ENCODE data around the gene MTMR3. TPM values are rescaled to one million over a fixed set of nuclear protein-coding genes. Genes with fewer than 3 reads are reported as not detected.
A peak's percentile ranks its signal among the peaks of the same experiment; 100 is the strongest.

Gene MTMR3
- total and polyA plus RNA-seq, 11 donors = 9.6 to 44.8 (median 34.6) TPM

DNA sequence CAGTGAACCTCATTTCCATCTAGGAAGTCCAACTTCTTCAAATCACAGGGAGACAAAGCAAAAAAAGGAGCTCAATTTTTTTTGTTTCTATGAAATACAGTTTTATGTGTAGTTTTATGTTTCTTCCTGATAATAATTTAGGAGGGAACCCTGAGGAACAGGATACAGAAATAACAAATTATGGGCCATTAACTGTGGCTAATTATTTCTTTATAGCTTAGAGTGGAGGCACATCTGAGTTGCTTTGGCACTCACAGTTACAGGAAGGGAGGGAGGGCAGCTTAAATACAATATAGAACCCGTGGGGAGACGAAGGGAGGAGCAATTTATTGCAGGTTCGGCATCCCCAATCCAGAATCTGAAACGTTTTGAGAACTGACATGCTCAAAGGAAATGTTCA, 160.2 kb downstream of the MTMR3 start:
- 53 to 55% (median 55%) methylated on average over 4 of the region's 4 CpGs for WGBS, 4 donors
- no peak for ATAC-seq

DNA sequence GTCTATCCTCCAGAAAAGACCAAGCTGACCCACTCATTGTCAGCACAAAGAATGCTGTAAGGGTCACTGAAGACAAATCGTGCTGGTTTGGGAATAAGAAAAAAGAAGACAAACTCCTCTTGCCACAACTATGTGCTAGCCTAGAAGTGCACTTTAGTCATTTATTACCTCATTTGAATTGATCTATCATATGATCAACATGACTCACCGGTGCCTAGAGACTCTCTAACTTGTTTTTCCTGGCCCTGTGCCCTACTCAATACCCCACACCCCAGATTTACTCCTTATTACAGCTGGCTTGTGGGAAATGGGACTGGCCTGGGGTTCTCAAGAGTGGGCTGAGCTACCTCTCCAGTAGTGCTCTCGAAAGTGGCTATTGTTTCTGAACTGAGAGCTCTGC, 161.4 kb downstream of the MTMR3 start:
- 57 to 66% (median 59%) methylated on average over 3 of the region's 3 CpGs for WGBS, 4 donors
- Histone ChIP-seq H3K27ac (no peak overlapping the region), H3K27me3 (no peaks in the 10 kb centered on the region), H3K9me3 (no peaks in the 10 kb centered on the region), H3K36me3 (no peaks in the 10 kb centered on the region), H3K4me3 (no peak overlapping the region), H3K4me1 (peaks cover 0 to 11% (median 0%) of the 10 kb centered on the region in 12 donors)
- intact Hi-C loops (cut with DNase I) = no loop called here
- DNase-seq (no peak), ATAC-seq (peak in 2 of 4 donors; percentile 26 to 53)
- no peak for TF ChIP-seq POLR2A (IDR thresholded peaks at IDR 0.05)
- TF ChIP-seq, protein P1, sequence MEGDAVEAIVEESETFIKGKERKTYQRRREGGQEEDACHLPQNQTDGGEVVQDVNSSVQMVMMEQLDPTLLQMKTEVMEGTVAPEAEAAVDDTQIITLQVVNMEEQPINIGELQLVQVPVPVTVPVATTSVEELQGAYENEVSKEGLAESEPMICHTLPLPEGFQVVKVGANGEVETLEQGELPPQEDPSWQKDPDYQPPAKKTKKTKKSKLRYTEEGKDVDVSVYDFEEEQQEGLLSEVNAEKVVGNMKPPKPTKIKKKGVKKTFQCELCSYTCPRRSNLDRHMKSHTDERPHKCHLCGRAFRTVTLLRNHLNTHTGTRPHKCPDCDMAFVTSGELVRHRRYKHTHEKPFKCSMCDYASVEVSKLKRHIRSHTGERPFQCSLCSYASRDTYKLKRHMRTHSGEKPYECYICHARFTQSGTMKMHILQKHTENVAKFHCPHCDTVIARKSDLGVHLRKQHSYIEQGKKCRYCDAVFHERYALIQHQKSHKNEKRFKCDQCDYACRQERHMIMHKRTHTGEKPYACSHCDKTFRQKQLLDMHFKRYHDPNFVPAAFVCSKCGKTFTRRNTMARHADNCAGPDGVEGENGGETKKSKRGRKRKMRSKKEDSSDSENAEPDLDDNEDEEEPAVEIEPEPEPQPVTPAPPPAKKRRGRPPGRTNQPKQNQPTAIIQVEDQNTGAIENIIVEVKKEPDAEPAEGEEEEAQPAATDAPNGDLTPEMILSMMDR (IDR thresholded peaks at IDR 0.05) = no peak

More for the DNA sequence above, 160.2 kb downstream of the MTMR3 start:
- DNase-seq = no peak
- TF ChIP-seq, protein P1 (IDR thresholded peaks at IDR 0.05) = no peak
- TF ChIP-seq POLR2A (IDR thresholded peaks at IDR 0.05) = no peak
- no peak overlapping the region for H3K27ac ChIP-seq
- H3K4me1 ChIP-seq = peaks cover 0 to 11% (median 3%) of the 10 kb centered on the region in 12 donors
- intact Hi-C loops (cut with DNase I) = no loop called here
- H3K4me3 ChIP-seq = no peak overlapping the region
- no peaks in the 10 kb centered on the region for H3K9me3 ChIP-seq
- no peaks in the 10 kb centered on the region for H3K36me3 ChIP-seq
- H3K27me3 ChIP-seq = no peaks in the 10 kb centered on the region

DNA sequence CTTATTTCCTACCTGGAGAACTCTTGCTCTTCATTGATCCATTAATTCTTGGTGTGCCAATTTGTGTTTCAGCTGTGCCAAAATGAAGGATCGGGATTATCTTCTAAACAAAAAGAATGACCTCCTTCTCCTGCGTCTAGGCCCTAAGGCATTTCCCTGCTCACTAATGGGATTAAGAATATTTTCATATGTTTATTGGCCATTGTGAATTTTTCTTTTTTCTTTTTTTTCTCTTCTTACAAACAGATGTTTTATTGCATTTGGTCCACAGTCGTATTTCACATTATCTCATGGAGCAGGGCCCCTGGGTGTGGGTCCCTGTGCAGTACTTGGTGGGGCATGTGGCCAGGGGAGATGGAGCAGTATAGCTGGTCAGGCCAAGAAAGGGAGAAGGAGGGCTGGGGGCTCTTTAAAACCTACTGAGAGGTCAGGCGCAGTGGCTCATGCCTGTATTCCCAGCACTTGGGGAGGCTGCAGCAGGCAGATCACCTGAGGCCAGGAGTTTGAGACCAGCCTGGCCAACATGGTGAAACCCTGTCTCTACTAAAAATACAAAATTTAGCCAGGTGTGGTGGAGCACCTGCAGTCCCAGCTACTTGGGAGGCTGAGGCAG, 162.0 kb downstream of the MTMR3 start:
- no peak for ATAC-seq
- Histone ChIP-seq H3K4me3 (no peak overlapping the region), H3K27ac (no peak overlapping the region), H3K36me3 (no peaks in the 10 kb centered on the region), H3K27me3 (no peaks in the 10 kb centered on the region), H3K4me1 (peaks cover 0 to 11% (median 0%) of the 10 kb centered on the region in 12 donors), H3K9me3 (no peaks in the 10 kb centered on the region)
- 82 to 86% (median 86%) methylated on average over 4 of the region's 4 CpGs for WGBS, 4 donors
- intact Hi-C loops (cut with DNase I) = no loop called here
- TF ChIP-seq, protein P1 (IDR thresholded peaks at IDR 0.05) = no peak
- TF ChIP-seq POLR2A (IDR thresholded peaks at IDR 0.05) = no peak
- no peak for DNase-seq

DNA sequence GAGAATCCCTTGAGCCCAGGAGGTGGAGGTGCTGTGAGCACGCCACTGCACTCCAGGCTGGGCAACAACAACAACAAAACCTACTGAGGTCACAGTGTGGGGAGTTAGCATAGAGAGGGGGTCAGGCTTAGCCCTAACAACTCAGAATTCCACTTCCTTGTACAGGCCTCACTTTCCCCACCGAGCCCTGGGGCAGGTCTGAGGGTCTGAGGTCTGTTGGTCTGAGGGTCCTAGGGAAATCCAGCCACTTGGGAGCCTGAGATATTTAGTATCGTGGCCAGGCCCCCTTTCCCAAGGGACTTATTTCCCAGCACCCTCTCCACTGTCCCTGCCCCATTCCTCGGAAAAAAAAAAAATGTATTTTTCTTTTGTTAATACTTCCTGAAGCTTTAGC, 162.5 kb downstream of the MTMR3 start:
- Histone ChIP-seq H3K27me3 (no peaks in the 10 kb centered on the region), H3K9me3 (no peaks in the 10 kb centered on the region), H3K4me1 (peaks cover 0 to 11% (median 0%) of the 10 kb centered on the region in 12 donors), H3K27ac (no peak overlapping the region), H3K4me3 (no peak overlapping the region), H3K36me3 (no peaks in the 10 kb centered on the region)
- no peak for ATAC-seq
- TF ChIP-seq POLR2A (IDR thresholded peaks at IDR 0.05) = no peak
- TF ChIP-seq, protein P1 (IDR thresholded peaks at IDR 0.05) = no peak
- intact Hi-C loops (cut with DNase I) = no loop called here
- no peak for DNase-seq
- 78 to 86% (median 81%) methylated on average over 4 of the region's 4 CpGs for WGBS, 4 donors
